Tibial nerve (tissue), 3 donors: Measurements from ENCODE around the gene CACNA1B.

Experiments
- CTCF ChIP-seq, 5 experiments: fragments of 200-600 bp in 3 of 5; fragments of 450-650 bp in 2 of 5; sonication (generic) in 3 of 5; IDR thresholded peaks; one replicate each; pipeline ENCODE4 v1.5.1; 2016 to 2019; ENCODE audit warnings: antibody characterized with exemption in 5 of 5, mild to moderate bottlenecking in 3 of 5, moderate library complexity in 2 of 5
- POLR2A ChIP-seq, 2 donors: fragments of 450-650 bp; IDR thresholded peaks; one replicate each; pipeline ENCODE4 v1.6.1; 2017; ENCODE audit warnings: antibody characterized with exemption in 2 of 2, mild to moderate bottlenecking in 2 of 2, moderate library complexity in 2 of 2

- no peak for TF ChIP-seq POLR2A (IDR thresholded peaks at IDR 0.05)
- no peak for TF ChIP-seq CTCF (IDR thresholded peaks at IDR 0.05)
Observed at GRCh38 chr9:138010861-138011260, 133.3 kb downstream of the CACNA1B start.
